GM18511 (cell line): ENCODE measurements around the gene FAM163A.

Experiments
- ATAC-seq: cut with Tn5 transposase; IDR thresholded peaks from one replicate; pipeline ENCODE4 v1.9.1; 2021; ENCODE audit warnings: mild to moderate bottlenecking, moderate library complexity; ENCODE audit not compliant: unreplicated experiment

The FAM163A gene

GRCh38 chr1:179748772-179749171 lies 5.7 kb downstream of the FAM163A start:
- no peak for ATAC-seq

- no peak for ATAC-seq
Measured at GRCh38 chr1:179750630-179751029, 7.5 kb downstream of the FAM163A start.

GRCh38 chr1:179753061-179753460 lies 10.0 kb downstream of the FAM163A start:
- no peak for ATAC-seq

GRCh38 chr1:179754041-179754624 lies 11.0 kb downstream of the FAM163A start:
- no peak for ATAC-seq

- ATAC-seq: no peak
Measured at GRCh38 chr1:179757933-179758332, 14.8 kb downstream of the FAM163A start.

GRCh38 chr1:179760521-179760920 lies 17.4 kb downstream of the FAM163A start:
- no peak for ATAC-seq

GRCh38 chr1:179761296-179761695 lies 18.2 kb downstream of the FAM163A start:
- no peak for ATAC-seq

GRCh38 chr1:179761846-179762640 lies 19.0 kb downstream of the FAM163A start:
- ATAC-seq: no peak

- ATAC-seq: no peak
Measured at GRCh38 chr1:179767177-179767581, 24.1 kb downstream of the FAM163A start.

GRCh38 chr1:179767996-179768395 lies 24.9 kb downstream of the FAM163A start:
- ATAC-seq: no peak

GRCh38 chr1:179770887-179771502 lies 27.9 kb downstream of the FAM163A start:
- no peak for ATAC-seq

GRCh38 chr1:179773264-179773663 lies 30.2 kb downstream of the FAM163A start:
- ATAC-seq: no peak

- ATAC-seq: no peak
Measured at GRCh38 chr1:179774000-179774399, 30.9 kb downstream of the FAM163A start.

- ATAC-seq: no peak
Measured at GRCh38 chr1:179774566-179774965, 31.5 kb downstream of the FAM163A start.

- no peak for ATAC-seq
Measured at GRCh38 chr1:179775009-179775408, 31.9 kb downstream of the FAM163A start.

GRCh38 chr1:179776831-179777230 lies 33.7 kb downstream of the FAM163A start:
- no peak for ATAC-seq

- ATAC-seq: no peak
Measured at GRCh38 chr1:179777731-179778130, 34.6 kb downstream of the FAM163A start.

GRCh38 chr1:179779645-179780272 lies 36.7 kb downstream of the FAM163A start:
- no peak for ATAC-seq

- ATAC-seq: no peak
Measured at GRCh38 chr1:179781962-179782361, 38.9 kb downstream of the FAM163A start.

GRCh38 chr1:179785031-179785431 lies 41.9 kb downstream of the FAM163A start:
- no peak for ATAC-seq

GRCh38 chr1:179785728-179786127 lies 42.6 kb downstream of the FAM163A start:
- ATAC-seq: no peak
